Measurements from ENCODE around the gene TDRKH.

DNA sequence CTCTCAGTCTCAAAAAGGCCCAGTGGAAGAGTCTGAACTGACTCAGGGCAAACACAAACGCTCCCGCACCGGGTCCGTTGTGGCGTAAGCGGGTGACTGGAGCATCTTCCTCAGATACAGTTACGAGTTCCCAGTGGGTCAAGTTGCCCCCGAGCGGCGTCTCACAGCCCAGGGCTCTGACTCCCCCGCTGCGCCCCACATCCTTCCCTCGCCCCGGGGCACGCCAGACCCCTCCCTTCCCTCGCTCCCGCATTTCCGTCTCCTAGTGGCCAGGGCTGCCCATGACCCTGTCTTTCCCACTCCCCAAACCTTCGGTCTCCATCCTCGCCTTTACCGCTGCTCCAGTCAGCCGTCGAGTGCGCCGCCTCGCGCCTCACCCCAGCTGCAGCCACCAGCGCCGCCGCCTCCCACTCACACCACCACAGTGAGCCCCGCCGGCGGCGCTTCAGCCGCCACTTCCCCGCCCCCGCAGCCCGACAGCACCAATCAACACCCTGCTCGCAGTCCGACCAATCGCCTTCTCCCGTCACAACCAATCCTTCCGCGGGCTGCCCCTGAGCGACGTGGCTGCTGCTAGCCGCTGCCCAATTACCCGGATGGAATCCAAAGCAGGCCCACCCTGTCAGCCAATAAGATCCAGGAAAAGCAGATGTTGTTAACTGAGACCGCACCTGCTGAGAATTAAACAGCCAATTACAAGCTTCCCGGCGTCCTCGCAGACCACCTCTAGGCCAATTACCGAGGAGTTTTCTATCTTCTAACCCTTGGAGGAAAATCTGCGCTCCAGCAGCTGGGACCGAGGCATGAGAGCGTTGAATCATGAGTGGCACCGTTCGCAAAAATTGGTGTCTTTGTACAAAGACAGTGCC is at the start of gene TDRKH:
- TF ChIP-seq, protein P1, sequence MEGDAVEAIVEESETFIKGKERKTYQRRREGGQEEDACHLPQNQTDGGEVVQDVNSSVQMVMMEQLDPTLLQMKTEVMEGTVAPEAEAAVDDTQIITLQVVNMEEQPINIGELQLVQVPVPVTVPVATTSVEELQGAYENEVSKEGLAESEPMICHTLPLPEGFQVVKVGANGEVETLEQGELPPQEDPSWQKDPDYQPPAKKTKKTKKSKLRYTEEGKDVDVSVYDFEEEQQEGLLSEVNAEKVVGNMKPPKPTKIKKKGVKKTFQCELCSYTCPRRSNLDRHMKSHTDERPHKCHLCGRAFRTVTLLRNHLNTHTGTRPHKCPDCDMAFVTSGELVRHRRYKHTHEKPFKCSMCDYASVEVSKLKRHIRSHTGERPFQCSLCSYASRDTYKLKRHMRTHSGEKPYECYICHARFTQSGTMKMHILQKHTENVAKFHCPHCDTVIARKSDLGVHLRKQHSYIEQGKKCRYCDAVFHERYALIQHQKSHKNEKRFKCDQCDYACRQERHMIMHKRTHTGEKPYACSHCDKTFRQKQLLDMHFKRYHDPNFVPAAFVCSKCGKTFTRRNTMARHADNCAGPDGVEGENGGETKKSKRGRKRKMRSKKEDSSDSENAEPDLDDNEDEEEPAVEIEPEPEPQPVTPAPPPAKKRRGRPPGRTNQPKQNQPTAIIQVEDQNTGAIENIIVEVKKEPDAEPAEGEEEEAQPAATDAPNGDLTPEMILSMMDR (IDR thresholded peaks at IDR 0.05), result peak; percentile 70
- no peak for TF ChIP-seq ZFX (IDR thresholded peaks at IDR 0.05; ENCODE audit: borderline replicate concordance)
